ENCODE measurements around the gene CD99L2. TPM values are rescaled to one million over a fixed set of nuclear protein-coding genes. Genes with fewer than 3 reads are reported as not detected.

CD99L2 gene
- polyA plus RNA-seq, 4 donors, result 39.0 to 60.1 (median 42.5) TPM

Other genes with a start within 250 kb of the CD99L2 start
- gene MTMR1, start 205.3 kb downstream of the CD99L2 start, polyA plus RNA-seq (ENCODE audit: insufficient read length in 4 of 4), result 10 to 100 TPM; 20.1 to 31.5 (median 26.9) TPM
- gene HMGB3, start 84.7 kb upstream of the CD99L2 start, polyA plus RNA-seq (ENCODE audit: insufficient read length in 4 of 4), result 100 to 1,000 TPM in 3 of 4 donors, 10 to 100 TPM in 1; 70.0 to 158 (median 128) TPM

Data from left renal pelvis (tissue), 4 donors.